SK-N-SH (cell line): ENCODE measurements around the gene BBX.

ENCODE experiments used
- CTCF ChIP-seq: fragments of 200-600 bp; sonication (generic); IDR thresholded peaks from 2 replicates; pipeline ENCODE4 v1.6.1; 2017; ENCODE audit warnings: antibody characterized with exemption, mild to moderate bottlenecking, moderate library complexity
- EP300 ChIP-seq, 2 experiments: IDR thresholded peaks; 2 replicates each; pipeline versions ENCODE4 v1.4.0 to v1.6.1; 2012; ENCODE audit warnings: borderline replicate concordance in 1 of 2, low read depth in 1 of 2, low read length in 1 of 2
- EZH2phosphoT487 ChIP-seq: fragments of 200-600 bp; sonication (generic); IDR thresholded peaks from 2 replicates; pipeline ENCODE4 v1.6.1; 2017; ENCODE audit warnings: low read depth, mixed run types, mild to moderate bottlenecking, antibody characterized with exemption, moderate library complexity, borderline replicate concordance
- MAX ChIP-seq: IDR thresholded peaks from 2 replicates; pipeline ENCODE4 v1.4.0; 2012; ENCODE audit warnings: low read depth
- PBX3 ChIP-seq: IDR thresholded peaks from 2 replicates; pipeline ENCODE4; 2012
- POLR2AphosphoS5 ChIP-seq: IDR thresholded peaks from 2 replicates; pipeline ENCODE4 v1.6.1; 2012; ENCODE audit warnings: low read depth, low read length
- RAD21 ChIP-seq: IDR thresholded peaks from 2 replicates; pipeline ENCODE4 v1.6.1; 2012; ENCODE audit warnings: mild to moderate bottlenecking, low read length
- RFX5 ChIP-seq: IDR thresholded peaks from 2 replicates; pipeline ENCODE4 v1.6.1; 2012; ENCODE audit warnings: mild to moderate bottlenecking, improper control_type of control experiment, low read length
- SIN3A ChIP-seq: IDR thresholded peaks from 2 replicates; pipeline ENCODE4 v1.6.1; 2012; ENCODE audit warnings: low read depth, mild to moderate bottlenecking, low read length, moderate library complexity, borderline replicate concordance
- SMC3 ChIP-seq: IDR thresholded peaks from 2 replicates; pipeline ENCODE4 v1.6.1; 2012; ENCODE audit warnings: low read depth, low read length, improper control_type of control experiment
- TAF1 ChIP-seq: IDR thresholded peaks from 2 replicates; pipeline ENCODE4 v1.6.1; 2012; ENCODE audit warnings: low read depth, mild to moderate bottlenecking, low read length, moderate library complexity, borderline replicate concordance
- TEAD4 ChIP-seq: IDR thresholded peaks from 2 replicates; pipeline ENCODE4 v1.4.0; 2012; ENCODE audit warnings: mild to moderate bottlenecking, borderline replicate concordance; ENCODE audit not compliant: insufficient read depth
- USF1 ChIP-seq: IDR thresholded peaks from 2 replicates; pipeline ENCODE4 v1.4.0; 2012; ENCODE audit warnings: low read depth, borderline replicate concordance

GRCh38 chr3:107818025-107818424 lies 295.3 kb downstream of the BBX start:
- TF ChIP-seq SMC3 (no peak), RAD21 (no peak), EP300 (IDR thresholded peaks at IDR 0.05; ENCODE audit: borderline replicate concordance in 1 of 2, low read depth in 1 of 2, low read length in 1 of 2) (no peak), CTCF (no peak), POLR2AphosphoS5 (no peak), TEAD4 (no peak), TAF1 (no peak), MAX (no peak), RFX5 (no peak), EZH2phosphoT487 (no peak), SIN3A (no peak), PBX3 (no peak), USF1 (no peak)
